IPS-NIHi11 (cell line): ENCODE data around the gene DDX52.
A peak's percentile ranks its signal among the peaks of the same experiment; 100 is the strongest.
"Not testable (repeated sequence)": the region's sequence is repeated elsewhere in the genome, so short reads cannot be mapped to it uniquely, and the experiment has no call there.

ENCODE experiments used
- DNase-seq: peaks from one replicate; pipeline ENCODE4 v3.0.0; 2012; ENCODE audit warnings: mixed read lengths, low spot score

Gene DDX52, protein sequence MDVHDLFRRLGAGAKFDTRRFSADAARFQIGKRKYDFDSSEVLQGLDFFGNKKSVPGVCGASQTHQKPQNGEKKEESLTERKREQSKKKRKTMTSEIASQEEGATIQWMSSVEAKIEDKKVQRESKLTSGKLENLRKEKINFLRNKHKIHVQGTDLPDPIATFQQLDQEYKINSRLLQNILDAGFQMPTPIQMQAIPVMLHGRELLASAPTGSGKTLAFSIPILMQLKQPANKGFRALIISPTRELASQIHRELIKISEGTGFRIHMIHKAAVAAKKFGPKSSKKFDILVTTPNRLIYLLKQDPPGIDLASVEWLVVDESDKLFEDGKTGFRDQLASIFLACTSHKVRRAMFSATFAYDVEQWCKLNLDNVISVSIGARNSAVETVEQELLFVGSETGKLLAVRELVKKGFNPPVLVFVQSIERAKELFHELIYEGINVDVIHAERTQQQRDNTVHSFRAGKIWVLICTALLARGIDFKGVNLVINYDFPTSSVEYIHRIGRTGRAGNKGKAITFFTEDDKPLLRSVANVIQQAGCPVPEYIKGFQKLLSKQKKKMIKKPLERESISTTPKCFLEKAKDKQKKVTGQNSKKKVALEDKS

DNA sequence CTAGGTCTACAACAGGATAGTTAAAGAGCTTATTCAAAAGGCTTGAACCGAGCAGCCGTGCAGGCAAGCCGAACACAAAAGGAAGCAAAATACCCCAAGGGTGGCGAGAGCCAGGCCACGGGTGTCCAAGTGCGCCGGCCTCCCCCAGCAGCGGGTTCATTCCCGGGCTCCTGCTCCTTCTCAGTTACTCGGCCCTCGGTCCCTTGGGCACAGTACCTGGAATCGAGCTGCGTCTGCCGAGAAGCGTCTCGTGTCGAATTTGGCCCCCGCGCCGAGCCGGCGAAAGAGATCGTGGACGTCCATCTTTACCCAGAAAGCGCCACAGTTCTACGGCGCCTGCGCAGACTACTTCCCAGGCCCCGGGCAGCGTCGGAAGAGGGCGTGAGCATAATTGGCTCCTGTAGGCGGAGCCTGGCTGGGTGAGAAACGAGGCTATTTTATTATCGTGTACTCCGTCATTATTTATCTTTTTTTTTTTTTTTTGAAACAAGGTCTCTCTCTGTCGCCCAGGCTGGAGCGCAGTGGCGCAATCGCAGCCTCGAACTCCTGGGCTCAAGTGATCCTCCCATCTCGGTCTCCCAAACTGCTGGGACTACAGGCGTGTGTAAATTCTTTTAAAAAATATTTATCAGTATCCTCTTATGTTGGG, at the start of gene DDX52:
Gene DDX52 (minus strand): TSS at position 329 of the 649 bp plus-strand sequence. CDS start 26 bp downstream, at position 303.
- DNase-seq, result peak; percentile 97

DNA sequence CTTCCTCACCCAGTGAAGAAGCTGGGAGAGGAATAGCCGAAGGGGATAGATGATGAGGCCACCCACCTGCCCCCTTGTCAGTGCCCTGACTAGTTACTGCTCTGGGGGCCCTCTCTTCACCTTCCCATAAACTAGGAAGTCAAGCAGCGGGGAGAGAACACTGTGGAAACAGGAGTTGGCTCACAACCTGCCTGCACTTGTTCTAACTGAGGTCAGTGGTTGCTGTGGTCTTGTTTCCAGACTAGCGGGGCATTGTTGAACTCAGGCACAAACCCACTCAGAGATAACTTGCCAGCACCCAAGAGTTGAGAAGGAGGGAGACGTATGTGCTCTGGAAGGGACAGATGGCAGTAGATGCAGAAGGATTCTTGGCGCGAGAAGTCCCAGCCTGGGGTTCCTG, 48.6 kb upstream of the DDX52 start:
- no peak for DNase-seq

DNA sequence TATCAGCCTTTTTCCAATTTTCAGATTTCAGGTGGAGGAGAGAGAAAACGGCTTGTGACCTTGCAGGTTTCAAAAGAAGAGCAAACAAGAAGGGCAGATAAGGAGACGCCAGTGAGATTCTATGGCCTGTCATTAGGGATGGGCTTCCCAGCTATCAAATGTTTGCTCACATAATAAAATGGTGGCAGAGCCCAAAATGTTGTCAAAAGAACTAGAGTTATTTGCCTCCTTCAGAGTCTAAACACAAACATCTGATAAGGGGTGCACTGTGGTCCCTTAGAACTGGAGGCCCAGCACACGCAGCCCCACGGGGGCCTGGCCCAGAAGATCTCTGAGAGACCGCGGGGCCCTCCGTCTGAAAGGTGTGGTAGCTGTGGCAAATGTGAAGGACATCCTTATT, 46.1 kb upstream of the DDX52 start:
- no peak for DNase-seq

DNA sequence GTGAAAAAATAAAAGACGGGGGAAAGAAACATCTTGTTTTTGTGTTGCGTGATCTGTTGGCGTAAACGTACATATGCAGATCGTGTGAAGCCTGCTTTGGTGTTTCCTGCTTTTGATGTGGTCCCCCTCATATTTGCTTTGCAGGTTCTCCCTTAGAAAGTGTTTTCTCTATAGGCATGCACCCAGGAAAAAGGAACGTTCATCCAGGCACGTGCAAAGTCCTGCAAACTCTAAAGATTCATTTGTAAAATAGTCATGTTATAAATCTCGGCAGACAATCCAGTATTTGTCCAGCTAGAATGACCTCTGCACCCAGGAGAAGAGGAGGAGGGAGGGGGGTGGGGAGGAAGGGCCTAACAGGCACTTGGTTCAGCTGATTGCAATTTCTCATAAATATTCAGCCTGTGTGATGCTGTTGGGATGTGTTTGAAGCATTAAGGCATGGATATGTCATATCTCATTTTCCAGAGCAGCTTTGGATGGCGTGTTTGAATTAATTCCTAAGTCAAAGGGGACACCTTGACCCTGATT, 40.3 kb upstream of the DDX52 start:
- no peak for DNase-seq

DNA sequence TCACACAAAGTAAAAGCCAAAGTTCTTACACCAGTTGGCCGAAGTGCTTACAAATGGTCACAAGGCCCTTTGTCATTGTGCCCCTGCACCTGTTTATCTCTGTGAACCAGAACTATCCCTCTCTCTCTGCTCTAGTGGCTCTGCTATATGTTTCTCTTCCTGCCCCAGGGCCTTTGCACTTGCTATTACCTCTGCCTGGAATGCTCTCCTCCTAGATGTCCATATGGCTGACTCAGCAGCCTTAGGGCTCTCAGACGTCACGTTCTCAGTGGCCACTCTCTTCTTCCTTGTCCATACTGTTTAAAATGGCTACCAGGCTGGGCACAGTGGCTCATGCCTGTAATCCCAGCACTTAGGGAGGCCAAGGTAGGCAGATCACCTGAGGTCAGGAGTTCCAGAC, 38.8 kb upstream of the DDX52 start:
- no peak for DNase-seq

DNA sequence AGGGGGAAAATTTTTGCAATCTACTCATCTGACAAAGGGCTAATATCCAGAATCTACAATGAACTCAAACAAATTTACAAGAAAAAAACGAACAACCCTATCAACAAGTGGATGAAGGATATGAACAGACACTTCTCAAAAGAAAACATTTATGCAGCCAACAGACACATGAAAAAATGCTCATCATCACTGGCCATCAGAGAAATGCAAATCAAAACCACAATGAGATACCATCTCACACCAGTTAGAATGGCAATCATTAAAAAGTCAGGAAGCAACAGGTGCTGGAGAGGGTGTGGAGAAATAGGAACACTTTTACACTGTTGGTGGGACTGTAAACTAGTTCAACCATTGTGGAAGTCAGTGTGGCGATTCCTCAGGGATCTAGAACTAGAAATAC, 36.7 kb upstream of the DDX52 start:
- DNase-seq, result not testable (repeated sequence)

DNA sequence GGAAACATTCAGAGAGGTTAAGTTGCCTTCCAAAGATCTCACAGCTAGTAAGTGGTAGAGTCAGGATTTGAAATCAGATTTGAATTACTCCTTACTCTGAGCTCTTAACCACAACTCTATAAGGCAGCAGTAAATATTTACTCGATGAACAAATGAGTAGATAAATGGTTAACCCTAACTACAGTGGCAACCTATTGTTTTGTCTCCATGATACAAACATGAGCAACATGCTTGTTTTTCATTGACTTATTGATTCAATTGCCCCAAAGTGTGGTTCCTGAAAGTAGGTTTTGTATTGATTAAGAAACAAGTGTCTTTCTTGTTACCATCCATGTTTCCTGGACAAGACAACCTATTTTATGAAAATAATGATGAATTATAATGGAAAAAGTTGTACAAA, 34.8 kb upstream of the DDX52 start:
- no peak for DNase-seq

DNA sequence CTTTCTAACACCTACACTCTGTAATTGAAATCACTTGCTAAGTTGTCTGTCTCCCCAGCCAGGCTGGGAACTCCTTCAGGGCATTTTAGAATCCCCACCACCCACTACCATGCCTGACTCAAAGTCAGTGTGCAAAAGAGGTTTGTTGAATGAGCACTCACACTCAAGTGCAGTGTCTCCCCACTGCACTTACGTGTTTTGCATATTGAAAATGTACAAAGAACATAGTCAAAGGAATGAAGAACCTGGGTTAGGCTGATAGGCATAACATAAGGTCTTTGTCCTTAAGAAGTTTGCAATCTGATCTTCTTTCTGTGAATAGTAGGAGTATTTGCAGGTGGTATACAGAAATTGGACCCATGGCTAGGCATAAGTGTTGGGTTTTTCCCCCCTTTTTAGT, 33.8 kb upstream of the DDX52 start:
- DNase-seq, result no peak

DNA sequence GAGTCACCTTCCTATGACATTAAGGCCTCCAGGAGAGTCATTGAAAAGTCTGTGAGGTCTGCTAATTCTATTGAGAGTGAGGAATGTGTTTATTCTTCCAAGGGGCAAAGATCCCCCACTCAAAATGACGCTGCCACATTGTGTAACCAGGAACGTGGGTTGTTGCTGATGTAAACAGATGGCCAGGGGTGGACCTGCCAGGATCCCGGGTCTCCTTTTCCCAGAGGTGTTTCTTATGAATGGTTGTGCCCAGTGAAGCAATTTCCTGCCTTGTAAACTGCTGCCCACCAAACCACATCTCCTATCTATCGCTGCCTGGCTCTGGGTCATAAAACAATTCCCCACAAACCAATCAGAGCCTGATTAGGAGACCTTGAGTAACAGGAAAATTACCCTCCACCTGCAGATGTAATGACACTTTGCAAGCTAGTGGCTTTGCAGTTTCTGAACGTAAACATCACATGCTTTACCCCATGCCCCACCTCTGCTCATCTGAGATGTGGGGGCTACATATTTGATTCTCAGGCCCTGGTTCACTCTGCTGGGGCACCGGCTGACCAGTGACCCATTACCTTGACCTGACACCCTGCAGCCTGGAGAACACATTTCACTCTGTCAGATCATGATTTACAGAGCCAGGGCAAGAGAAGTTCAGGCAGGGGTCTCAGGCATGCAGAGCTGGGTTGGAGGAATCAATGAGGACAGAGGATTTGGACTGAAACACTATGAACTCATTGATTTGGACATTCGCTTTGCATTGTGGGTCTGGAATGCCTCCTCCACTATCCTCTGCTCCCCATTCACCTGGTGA, 33.1 kb upstream of the DDX52 start:
- DNase-seq, result no peak

DNA sequence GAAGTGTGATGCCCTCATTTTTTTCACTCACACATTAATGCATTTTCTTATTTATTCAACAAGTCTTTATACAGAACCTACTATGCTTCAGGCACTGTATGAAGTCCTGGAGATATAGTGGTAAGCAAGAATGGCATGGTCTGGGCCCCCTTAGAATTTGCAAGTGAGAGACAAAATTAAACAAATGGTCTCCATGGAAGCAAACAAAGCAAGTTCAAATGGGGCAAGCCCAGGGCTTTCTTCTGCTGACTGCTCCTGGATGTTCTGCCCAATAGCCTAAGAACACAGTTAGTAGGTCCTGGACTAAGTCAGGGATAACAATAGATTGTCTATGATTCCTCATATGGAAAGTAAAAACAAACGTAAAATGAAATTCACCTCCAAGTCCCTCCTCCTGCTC, 31.3 kb upstream of the DDX52 start:
- DNase-seq, result no peak

DNA sequence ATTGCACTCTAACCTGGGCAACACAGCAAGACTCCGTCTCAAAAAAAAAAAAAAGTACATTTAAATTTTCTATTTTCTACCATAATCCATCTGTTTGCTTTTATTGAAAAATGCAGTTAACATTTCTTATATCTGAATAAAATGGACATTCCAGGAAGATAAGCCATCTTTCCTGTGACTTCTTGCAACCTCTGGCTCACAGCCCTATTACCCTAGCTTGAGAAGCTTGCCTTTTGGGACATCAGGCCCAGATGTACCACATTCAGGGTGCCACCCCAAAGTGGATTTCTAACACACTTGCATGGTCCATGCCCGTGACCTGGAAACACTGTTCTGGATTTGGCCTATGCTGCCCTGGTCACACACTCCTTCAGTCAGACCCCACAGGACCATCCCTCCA, 30.1 kb upstream of the DDX52 start:
- DNase-seq, result no peak

DNA sequence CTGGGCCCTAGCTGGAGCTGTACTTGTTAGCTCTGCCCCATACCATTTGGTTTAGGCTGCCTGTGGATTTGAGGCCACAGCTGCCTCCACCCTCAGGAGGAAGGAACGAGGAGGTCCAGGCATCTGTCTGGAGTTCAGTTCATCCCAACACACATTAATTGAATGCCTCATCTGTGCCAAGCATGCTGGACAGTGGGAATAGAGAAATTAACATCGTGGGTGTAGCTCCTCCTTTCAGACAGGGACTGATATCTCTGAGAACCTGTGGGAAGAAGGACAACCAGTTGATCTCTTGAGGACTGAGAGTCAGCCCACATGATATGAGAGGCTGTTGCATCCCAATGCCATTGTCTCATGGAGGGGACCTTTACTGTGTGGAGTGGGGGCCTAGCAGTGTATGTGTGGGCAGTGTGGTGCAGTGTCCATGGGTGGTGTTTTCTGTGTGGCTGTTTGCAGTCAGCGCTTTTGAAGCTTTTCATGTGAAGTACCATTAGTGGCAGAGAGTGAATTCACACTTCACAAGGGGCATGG, 29.4 kb upstream of the DDX52 start:
- no peak for DNase-seq

DNA sequence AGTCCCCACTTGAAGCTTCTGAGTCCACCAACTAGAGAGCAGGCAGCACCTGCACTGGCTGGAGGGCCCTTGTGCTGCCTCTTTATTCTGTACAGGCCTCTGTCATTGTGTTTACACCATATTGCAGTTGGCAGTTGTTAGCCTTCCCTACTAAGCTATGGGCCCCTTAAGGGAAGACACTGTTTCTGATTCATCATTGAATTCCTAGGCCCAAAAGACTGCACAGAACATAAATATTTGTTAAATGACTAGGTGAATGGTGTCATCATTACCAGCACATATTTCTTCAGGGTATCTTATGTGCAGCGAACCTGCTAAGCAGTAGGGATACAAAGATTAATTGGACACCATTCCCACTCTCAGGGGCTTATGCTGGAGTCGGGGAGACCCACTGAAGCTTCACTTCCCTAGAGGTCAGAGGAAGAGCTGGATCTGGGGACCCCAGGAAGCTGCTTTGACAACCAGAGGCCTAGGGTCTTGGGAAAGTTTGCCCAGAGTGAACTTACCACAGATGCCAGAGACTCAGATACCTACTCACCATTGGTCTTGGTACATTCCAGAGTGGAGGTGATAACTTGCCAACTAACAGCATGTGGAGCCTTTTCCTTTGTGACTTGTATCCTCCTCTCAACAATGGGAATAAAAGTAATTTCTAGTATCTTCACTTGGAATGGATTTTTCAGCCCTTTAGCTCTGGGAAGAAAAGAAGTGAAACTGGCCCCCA, 28.7 kb upstream of the DDX52 start:
- DNase-seq, result no peak

DNA sequence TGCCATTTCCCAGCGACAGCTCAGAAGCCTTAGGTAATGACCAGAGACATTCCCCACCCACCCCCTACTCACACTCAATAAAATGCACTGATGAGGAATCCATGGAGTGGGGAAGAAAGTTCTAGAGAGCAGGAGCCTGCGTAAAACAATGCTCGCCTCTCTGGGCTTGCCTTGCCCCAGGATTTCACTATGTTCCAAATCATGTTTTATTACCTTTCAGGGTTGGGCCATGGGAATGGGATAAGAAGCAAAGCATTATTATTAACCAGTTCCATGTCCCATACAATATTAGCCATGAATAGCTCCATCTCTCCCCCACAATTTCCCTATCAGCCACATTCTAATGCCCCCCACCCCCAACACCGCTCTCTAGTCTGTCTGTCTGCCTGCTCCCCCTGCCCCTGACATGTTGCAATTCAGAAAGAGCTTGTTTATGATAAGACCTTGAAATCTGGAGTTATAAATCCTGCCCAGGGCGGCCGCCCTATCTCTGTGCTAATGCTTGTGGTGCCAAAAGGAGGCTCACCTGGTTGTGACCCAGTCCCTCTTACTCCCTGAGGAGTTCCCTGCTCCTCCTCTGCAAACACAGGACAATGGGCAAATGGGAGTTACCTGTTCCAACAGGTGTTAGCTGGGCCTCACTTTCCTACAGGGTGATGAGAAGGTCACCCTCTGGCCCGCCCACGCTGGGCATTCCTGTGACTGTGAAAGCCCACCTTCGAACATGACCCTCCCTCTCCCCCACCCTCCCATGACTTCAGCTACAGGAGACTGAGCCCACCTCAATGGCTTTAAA, 28.0 kb upstream of the DDX52 start:
- DNase-seq, result no peak

DNA sequence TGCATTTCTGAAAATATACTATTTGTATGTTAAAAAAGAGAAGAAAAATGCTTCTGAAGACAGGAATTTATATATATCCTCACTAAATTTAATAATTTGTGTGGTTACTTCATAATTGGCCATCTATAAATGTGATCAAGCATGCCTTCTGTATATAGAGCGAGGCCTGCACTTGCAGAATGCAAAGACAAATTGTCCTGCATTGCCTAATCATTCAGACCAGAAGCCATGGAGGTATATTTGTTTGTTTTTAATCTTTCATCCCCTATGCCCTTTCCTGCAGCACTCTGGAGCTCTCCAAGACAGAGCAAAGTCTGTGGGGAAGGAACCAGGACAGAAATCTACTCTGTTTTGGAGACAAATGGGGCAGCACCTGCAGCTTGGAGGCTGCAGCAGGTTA, 23.8 kb upstream of the DDX52 start:
- no peak for DNase-seq

DNA sequence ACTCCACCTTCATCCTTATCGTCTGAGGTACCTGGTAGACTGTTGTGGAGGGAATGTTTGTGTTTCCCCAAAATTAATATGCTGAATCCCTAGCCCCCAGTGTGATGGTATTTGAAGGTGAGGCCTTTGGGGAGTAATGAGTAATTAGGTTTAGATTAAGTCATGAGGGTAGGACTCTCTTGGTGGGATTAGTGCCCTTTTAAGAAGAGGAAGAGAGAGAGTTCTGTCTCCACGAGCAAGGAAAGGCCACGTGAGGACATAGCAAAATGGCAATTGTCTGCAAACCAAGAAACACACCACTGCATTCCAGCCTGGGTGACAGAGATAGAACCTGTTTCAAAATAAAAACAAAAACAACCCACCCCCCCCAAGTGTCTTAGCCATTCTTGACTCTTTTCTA, 21.0 kb upstream of the DDX52 start:
- DNase-seq, result no peak

DNA sequence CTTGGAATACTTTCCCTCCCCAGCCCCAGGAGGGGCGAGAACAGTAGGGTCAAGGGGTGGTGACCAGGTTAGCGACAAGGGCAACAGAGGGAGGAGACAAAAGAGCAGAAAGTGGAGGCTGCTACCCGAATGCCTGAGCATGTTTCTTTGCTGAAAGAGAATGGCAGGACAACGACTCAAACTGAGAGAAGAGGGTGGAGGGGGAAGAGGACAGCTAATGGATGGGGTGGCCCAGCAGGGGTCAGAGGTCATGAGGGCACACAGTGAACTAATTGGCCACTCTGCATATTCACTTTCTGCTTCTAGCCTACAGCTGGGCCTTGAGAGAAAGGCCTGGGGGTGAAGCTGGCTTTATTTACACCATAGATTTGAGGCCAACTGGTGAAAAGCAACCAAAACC, 19.1 kb upstream of the DDX52 start:
- DNase-seq, result no peak

DNA sequence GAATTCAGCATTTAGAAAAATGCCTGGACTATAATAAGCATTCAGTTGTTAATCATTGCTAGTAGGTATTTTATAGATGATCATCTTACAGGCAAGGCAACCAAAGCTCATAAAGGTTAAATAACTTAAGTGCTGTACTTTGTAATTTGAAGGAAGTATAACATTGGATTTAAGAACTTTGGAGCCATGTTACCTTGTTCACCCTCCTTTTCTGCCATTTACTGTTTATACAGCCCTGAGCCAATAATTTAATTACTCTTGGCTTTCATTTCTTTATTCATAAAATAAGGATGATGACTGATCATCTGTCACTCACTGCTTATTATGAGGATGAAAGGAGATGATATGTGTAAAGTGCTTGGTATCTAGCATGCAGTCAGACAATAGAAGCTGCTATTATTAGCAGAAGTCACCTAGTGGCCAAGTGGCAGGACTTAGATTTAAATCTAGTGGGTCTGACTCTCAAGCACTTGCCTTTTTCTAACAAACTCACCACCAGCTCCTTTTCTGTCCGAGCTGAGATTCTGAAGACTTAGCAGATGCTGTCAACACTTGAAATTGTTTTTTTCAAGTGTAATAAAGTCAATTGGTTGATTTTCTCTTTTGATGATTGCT, 18.3 kb upstream of the DDX52 start:
- no peak for DNase-seq

DNA sequence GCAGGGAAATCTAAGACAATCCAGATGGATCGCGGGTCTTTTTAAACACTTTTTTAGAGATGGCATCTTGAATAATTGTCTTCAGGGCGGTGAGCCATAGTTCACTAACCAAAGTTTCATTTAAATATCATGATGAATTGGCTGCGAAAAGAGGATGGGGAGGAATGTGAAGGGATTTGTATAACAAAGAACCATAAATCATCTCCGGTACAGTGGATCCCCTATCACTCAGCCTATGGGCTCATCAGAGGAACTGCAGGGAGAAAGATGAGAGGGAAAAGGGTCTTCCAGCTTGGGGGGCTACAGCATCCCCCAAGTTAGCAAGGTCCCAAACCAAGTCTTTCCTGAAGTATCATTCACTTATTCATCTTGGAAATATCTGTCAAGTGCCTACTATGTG, 16.7 kb upstream of the DDX52 start:
- no peak for DNase-seq

DNA sequence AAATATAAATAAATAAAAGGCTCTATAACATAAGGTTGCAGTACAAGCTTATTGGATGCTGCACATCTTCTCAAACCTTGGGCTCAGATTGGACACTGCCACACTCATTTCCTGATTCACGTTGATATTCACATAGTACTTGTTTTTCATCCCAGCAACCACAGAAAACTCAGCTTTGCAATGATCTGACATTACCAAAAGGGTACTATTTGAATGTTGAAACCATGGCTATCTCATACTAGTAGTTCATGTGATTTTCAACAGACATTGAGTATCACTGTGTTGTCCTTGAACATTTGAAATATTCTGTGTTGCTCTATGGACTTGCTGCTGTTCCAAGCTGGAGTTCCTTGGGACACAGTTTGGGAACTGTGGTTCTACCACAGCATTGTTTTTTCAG, 14.0 kb upstream of the DDX52 start:
- DNase-seq, result no peak
